Tibial nerve (tissue), 4 donors: ENCODE data around the gene RINL.

ENCODE experiments used
- EP300 ChIP-seq, 2 donors: sonication (generic); formaldehyde crosslinking; IDR thresholded peaks; one replicate each; pipeline ENCODE4 v1.6.1; 2017; ENCODE audit warnings: antibody characterized with exemption in 2 of 2, mild to moderate bottlenecking in 1 of 2
- TF ChIP-seq, protein P1 (sequence below), 5 experiments: fragments of 200-600 bp in 3 of 5; fragments of 450-650 bp in 2 of 5; sonication (generic) in 3 of 5; IDR thresholded peaks; one replicate each; pipeline ENCODE4 v1.5.1; 2016 to 2019; ENCODE audit warnings: antibody characterized with exemption in 5 of 5, mild to moderate bottlenecking in 3 of 5, moderate library complexity in 2 of 5

DNA sequence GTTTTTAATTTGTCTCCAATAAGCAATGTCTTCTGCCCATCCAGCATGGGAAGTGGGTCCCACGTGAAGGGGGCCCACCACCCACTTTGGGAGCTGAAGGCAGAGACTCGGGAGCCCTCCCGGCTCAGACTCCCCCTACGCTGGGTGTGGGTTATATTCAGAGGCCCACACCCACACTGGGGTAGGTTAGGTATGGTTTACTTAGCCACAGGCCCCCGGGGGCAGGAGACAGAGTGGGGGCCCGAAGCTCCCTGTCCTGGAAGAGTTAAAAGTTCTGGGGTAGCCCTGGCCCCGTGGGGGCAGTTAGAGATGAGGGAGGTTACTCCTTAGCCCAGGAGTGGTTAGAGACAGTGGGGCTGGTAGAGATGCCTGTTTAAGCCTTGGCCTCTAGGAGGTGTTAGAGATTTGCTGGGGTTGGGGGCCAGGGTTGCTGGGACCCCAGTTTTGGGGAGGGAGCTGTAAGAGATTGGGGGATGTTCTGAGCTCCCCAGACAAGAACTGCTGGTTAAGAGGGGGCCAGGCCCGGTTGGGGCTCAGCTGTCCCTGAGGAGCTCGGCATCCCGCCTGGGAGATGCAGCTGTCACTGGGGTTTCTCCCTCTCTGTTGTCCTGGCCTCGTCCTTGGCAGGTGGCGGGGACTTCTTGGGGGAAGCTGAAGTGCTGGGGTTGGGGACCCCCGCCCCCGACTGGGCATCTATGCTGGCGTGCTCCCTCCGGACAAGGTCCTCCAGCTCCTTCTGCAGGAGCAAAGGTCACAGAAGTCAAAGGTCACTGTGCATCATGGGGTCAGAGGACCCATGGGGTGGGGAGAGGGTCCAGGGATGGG, 712 bp upstream of the RINL start:
- no peak for TF ChIP-seq EP300 (IDR thresholded peaks at IDR 0.05)
- TF ChIP-seq, protein P1, sequence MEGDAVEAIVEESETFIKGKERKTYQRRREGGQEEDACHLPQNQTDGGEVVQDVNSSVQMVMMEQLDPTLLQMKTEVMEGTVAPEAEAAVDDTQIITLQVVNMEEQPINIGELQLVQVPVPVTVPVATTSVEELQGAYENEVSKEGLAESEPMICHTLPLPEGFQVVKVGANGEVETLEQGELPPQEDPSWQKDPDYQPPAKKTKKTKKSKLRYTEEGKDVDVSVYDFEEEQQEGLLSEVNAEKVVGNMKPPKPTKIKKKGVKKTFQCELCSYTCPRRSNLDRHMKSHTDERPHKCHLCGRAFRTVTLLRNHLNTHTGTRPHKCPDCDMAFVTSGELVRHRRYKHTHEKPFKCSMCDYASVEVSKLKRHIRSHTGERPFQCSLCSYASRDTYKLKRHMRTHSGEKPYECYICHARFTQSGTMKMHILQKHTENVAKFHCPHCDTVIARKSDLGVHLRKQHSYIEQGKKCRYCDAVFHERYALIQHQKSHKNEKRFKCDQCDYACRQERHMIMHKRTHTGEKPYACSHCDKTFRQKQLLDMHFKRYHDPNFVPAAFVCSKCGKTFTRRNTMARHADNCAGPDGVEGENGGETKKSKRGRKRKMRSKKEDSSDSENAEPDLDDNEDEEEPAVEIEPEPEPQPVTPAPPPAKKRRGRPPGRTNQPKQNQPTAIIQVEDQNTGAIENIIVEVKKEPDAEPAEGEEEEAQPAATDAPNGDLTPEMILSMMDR (IDR thresholded peaks at IDR 0.05): no peak
